SKM-1 treated with dmso at 0.1 percent for 144 hours (cell line): Measurements from ENCODE around the gene SLC9A5.

ENCODE experiments used
- DNase-seq: peaks from one replicate; lab custom pipeline; 2025; ENCODE audit not compliant: unreplicated experiment; lab: John Stamatoyannopoulos, UW

SLC9A5 gene

DNA sequence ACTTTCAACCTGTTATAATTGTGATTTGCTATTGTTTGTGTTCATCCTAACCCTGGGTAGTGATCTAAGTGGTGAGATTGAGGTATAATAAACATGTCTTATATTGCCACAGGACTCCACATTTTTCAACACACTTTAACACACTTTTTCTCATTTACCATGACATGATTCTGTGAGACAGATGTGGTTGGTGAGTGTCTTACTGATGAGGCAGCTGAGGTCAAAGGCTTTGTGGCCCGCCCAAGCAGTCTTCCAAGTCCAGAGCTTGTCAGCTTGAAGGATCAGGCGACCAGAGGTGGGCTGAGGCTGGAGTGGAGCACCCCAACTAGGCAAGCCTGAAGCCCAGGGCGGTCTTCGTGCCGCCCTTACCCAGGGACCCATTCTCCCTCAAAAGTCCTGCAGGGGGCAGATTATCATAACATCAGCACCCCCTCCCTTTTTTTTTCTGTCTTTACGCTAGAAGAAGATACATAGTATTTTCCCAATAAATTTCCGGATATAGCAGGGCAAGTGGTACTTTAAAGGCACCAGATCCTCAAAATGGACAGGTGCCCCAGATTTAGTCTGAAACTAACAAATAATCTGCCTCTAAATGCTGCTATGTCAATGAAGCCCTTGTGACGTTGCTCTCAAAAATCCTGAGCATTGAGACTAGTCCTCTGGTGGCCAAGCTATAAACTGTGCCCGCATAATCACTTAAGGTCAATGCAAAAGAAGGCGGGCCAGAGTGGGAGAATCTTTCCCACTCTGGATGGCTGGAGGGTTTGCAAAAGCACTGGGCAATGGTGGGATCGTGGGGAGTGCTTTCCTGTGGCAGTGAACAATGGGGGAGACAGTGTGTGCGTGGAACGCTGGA, 56.7 kb downstream of the SLC9A5 start:
- no peak for DNase-seq

DNA sequence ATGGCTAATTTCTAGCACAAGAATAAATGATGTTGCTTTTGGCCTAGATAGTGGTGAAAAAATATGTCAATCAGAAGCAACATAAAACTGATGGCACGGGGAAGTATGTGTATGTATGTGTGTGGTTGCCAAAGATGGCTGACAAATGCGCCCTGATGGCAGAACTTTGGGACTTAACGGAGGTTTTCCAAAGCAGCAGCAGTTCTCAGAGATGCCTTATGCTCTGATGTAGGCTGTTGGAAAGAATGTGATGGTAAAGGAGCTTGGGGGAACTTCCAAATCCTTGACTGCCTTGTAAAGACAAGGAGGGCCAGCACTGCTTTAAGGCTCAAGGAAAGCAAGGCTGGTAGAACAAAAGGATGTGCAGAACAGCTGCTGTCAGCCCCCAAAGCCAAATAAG, 61.8 kb downstream of the SLC9A5 start:
- no peak for DNase-seq

GRCh38 chr16:67311607-67312488, 63.1 kb downstream of the SLC9A5 start:
- no peak for DNase-seq

GRCh38 chr16:67312719-67313118, 63.9 kb downstream of the SLC9A5 start:
- no peak for DNase-seq

DNA sequence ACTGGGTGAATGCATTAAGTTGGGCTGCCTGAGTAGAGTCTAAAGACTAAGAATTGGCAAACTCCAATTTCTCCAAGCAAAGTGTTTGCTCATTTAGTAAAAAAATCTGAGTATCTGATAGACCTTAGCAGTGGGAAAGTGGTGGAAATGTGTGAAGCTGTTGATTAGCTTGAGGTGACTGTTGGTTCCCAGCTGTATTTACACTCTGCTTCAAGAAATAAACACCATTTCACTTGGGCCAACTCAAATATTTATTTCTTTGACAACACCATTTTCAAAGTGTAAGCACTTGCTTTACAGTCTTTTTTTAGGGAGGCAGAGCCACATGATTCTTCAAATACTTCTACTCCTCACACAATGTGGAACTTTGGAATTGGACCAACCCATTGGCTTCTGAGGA, 69.1 kb downstream of the SLC9A5 start:
- DNase-seq = no peak
